Amygdala (tissue), 56 donors: ENCODE measurements around the gene AGTPBP1.
"Not testable (repeated sequence)": the region's sequence is repeated elsewhere in the genome, so short reads cannot be mapped to it uniquely, and the experiment has no call there.

Source experiments
- DNase-seq, 56 donors: peaks; one replicate each; lab custom pipeline; 2025; lab: John Stamatoyannopoulos, UW

The AGTPBP1 gene

DNA sequence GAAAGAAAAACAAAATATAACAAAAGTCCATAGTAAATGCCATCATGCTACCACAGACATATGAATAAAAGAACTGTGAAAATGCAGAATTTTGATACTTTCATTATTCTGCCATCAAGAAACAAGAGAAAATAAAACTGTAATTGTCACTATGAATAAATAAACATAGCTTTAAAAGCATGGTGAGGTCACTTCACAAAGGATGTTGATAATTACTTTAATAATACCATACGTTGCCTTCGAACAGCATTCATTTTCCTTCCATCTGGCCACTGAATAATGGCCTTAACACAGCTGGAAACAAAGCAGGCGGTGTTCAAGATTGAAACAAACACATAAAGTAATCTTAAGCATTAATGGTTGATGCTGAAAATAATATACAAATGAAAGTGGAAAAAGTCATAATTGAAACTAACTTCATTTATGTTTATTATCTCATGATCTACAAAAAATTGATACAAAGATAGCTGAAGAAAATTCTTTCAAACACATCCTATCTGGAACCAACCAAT lies 102.0 kb downstream of the AGTPBP1 start:
- no peak for DNase-seq

DNA sequence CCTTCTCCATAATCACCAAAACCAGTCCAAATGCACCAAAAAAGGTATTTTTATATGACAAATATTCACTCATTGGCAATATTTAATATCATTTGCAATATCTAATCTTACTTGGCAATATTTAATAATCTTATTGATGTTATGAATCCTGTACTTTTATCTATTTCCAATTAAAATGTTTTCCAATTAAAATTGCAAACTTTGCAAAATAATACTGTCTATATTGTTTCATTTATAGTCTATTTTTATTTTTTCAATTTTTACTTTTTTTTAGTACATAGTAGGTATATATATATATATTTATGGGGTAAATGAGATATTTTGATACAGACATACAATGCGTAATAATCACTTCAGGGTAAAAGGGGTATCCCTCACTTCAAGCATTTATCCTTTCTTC lies 109.9 kb downstream of the AGTPBP1 start:
- no peak for DNase-seq

DNA sequence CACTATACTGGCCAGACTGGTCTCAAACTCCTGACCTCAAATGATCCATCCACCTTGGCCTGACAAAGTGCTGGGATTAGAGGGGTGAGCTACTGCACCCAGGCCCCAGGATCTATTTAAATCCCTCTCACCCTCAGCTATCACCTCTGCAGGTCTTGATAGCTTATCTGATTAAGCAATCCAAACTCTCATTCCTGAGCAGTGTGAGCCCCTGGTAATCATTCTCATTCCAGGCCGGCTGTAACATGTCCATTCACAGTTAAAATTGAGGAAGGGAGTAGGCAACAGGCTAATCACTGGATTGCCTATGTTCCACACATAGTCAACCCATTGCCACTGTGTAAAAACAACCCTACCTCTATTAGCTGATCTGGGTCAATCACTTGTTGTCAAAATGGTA lies 111.1 kb downstream of the AGTPBP1 start:
- no peak for DNase-seq

DNA sequence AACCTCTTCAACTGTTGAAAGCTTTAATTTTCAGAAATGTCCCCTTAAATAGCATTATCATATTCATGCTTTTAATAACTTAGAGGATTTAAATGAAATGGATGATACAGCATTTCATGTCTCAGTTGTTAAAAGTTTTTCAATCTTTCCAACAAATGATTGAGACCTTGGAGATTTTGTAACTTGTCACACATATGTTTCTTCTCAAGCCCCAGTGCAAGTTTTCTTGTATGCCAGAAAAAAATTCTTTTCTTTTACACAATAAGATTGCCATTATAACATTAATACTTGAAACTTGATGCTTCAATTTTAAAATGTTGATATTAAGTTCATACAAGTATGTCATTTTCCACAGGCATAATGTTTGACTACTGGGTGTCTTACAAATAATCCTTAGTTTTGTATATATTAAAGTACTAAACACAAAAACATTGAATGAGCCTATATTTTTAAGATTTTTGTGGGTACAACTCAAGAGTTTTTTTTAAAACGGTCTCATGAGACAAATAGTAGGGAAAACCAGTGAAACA lies 124.5 kb downstream of the AGTPBP1 start:
- no peak for DNase-seq

DNA sequence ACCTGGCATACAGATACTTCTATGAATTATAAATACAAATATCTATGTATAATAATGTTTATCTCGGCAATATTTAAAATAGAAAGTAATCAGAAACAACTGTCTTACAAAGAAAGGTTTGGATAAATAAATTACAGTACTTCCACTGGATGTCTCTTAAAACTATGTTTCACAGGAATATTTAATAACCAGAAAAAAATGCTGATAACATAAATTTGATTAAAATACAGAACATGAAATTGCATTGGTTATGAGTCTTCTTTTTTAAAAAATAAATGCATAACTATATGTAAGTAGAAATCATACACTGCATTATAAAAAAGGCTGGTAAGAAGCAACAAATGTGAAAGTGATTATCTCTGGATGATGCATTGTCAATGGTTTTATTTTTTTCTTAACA lies 126.0 kb downstream of the AGTPBP1 start:
- no peak for DNase-seq

DNA sequence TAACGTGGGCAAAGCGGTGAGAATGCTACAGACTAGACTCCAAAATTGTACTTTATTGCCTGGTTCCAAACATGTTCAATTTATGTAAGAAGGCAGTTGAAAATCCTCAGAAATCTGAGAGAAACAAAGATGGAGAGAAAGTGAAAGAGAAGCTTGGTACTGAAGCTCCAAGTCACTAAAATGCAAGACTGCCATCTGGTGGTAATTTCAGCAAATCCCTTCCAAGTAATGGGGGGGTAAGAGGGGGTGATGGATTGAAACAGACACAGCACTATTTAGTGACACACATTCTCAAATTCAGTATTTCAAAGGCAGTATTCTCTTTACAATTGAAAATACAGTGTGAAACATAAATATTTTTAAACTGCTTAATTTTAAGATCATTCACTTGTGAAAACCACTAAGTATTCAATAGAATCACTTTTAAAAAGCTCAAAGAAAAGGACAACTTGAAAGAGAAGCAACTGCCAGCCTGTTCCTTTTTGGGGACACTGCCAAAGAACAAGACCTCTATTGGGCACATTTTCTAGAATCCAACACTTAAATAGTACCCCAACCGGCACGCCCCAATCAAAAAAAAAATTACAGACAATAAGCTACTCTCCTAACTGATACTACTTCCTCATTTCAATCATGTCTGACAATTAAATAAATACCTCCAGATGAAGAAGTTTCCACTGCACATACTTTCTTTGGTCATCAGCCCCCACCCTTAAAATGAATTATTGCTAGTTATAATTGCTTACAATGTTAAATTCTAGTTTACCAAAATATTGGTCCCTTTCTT lies 131.5 kb downstream of the AGTPBP1 start:
- peak in 25 of 56 donors; percentile 4 to 77 (median 37) for DNase-seq

DNA sequence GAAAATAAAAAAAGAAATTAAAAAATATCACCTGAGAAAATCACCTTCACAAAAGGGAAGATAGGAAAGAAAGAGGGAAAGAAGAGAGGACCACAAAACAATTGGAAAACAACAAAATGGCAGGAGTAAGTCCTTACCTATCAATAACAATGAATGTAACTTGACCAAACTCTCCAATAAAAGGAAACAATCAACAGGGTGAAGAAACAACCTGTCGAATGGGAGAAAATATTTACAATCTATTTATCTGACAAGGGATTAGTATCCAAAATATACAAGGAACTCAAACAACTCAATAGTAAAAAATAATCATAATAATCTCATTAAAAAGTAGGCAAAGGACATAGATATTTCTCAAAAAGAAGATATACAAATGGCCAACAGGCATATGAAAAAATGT lies 135.8 kb downstream of the AGTPBP1 start:
- DNase-seq, result no peak

DNA sequence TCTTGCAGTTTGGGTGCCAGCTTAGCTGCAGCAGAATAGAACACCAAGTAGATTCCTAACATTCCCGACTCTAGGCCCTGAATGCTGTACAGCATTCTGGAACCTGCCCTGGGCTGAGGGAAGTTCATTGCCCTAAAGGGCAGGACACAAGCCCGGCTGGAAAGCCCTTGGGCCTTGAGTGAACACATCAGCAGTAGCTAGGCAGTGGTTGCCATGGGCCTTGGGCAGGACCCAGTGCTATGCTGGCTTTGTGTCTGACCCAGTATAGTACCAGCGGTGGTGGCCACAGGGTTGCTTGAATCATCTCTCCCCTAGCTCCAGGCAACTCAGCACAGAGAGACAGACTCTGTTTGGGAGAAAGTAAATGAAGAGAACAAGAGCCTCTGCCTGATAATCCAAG lies 137.8 kb downstream of the AGTPBP1 start:
- no peak for DNase-seq

DNA sequence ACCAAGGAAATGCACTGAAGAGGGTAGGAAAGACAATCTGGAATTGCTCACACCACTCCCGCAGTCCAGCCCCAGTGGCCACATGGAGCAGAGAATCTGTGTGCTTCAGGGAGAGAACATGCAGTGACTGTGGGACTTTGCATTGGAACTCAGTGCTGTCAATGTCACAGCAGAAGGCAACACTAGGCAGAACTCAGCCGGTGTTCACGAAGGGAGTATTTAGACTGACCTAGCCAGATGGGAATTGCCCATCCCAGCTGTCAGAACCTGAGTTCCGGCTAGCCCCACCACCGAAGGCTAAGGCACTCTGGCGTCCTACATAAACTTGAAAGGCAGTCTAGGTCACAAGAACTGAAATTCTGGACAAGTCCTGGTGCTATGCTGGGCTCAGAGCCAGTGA lies 139.0 kb downstream of the AGTPBP1 start:
- no peak for DNase-seq

DNA sequence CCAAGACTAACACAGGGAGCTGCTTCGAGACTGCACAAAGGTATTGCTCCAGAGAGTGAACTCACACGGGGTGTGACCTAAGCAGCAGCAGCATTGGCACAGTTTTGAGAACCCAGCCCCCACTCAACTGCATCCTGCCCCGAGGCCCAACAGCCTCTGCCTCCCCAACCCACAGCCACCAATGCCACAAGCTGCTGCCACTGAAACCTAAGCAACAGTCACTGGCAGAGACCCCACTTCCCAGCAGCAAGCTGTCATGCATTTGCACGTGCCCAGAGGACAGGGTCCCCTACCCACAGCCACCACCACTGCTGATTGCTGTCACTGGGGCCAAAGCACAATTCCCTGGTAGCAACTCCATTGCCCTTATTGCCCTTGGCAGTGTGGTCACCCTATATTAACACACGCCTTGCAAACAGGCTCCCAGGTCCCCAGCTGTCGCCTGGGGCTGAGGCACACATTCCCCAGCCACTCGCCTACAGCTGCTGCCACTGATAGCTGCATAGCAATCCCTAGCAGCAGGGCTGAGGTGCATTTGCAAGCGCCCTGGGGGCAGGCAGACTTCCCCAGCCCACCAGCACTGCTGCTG lies 141.0 kb downstream of the AGTPBP1 start:
- no peak for DNase-seq

DNA sequence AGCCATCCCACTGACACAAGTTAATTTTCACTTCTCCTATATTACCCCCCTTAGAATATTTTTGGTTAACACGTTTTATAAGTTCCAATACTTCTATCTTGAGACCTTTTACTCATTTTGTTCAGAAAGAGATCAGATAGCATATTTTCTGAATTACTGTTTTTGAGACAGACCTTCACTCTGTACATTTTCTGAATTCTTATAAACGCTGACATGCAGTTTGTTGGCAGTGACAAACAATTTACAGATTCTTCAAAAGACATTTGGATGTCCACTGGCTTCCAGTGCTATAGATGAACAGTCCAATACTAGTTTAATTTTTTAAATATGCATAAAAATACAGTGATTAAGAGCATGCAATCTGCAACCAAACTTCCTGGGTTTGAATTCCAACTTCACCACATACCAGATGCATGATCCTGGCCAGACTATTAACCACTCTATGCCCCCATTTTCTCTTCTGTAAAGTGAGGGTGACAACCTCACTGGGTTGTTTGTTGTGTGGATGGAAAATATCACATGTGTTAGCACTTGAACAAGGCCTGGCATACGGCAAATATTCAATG lies 142.1 kb downstream of the AGTPBP1 start:
- DNase-seq, result no peak

DNA sequence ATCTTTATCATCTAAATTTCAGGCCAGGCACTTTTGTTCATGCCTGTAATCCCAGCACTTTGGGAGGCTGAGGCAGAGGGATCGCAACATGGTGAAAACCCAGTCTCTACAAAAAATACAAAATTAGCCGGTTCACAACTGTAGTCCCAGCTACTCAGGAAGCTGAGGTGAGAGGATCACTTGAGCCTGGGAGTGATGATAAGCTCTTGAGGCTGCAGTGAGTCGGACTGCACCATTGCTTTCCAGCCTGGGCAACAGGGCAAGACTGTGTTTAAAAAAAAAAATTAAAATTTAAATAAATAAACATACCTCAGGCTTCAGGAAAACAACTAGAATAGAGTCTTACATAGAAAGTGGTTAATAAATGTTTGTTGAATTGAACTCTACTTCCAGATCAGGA lies 147.4 kb downstream of the AGTPBP1 start:
- no peak for DNase-seq

DNA sequence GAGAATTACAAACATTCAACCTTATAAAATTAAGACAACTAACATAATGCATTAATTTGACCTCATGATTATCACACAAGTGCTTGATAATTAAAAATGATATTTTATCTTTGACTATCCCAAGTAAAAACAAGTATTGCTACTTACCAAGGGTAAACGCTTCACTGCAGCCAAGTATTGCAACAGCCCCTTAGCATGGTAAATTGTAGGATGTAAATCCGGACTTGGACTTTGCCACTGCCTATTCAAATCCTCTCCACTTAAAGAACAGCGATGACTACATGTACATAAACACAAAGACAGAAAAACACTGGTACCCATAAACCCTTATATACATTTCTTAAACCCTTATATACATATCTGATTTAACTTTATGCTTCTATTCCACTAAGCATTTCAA lies 155.1 kb downstream of the AGTPBP1 start:
- DNase-seq, result no peak

DNA sequence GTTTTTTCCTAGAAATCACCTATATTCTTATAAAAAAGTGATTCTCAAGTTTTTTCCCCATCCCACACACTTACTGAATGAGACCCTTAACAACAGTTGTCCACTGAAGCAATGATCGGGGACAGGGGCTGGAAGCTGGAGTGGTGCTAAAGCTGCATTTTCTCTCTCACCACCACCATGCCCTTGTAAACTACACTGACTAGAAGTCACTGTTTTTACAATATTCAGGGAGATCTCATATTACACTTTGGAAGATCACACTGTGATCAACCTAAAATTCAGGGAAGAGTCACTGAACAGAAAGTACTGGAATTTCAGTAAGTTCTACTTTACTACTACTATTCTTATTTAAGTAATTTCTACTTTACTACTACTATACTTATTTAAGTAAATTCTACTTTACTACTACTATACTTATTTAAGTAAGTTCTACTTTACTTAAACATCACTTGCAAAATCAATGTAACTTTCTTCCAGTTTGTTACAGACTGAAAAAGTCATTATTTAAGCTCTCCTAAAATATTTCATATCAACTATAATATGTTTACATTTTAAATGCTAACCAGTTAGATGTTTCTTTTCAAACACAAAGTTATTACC lies 164.3 kb downstream of the AGTPBP1 start:
- no peak for DNase-seq

DNA sequence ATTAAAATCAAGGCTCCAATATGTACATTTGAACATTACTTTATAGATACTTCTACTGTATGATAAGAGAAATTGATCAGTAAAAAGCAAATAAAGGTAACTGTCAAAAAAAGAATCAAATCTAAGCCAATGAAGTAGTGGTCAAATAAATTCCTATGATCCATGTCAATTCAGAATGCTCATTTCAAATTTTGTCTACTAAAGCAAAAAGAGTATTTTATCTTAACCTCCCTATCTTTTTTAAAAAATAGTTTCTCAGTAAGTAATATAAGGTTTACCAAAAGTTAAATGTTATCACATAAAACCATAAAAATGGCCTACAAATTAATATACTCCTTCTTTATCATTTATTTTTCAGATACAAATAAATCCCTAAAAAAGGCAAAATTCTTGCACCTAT lies 165.9 kb downstream of the AGTPBP1 start:
- no peak for DNase-seq

DNA sequence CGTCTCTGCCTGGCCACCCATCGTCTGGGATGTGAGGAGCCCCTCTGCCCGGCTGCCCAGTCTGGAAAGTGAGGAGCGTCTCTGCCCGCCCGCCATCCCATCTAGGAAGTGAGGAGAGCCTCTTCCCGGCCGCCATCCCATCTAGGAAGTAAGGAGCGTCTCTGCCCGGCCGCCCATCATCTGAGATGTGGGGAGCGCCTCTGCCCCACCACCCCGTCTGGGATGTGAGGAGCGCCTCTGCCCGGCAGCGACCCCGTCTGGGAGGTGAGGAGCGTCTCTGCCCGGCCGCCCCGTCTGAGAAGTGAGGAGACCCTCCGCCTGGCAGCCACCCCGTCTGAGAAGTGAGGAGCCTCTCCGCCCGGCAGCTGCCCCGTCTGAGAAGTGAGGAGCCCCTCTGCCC lies 168.2 kb downstream of the AGTPBP1 start:
- DNase-seq, result not testable (repeated sequence)

DNA sequence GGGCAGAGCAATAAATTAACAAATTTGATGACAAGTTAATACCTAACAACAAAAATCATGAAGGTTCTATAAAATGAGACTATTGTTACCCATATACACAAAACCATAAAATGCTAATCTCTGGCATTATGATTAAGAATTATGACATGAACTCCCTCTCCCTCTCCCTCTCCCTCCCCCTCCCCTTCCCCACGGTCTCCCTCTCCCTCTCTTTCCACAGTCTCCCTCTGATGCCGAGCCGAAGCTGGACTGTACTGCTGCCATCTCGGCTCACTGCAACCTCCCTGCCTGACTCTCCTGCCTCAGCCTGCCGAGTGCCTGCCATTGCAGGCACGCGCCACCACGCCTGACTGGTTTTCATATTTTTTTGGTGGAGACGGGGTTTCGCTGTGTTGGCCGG lies 168.8 kb downstream of the AGTPBP1 start:
- DNase-seq, result not testable (repeated sequence)

DNA sequence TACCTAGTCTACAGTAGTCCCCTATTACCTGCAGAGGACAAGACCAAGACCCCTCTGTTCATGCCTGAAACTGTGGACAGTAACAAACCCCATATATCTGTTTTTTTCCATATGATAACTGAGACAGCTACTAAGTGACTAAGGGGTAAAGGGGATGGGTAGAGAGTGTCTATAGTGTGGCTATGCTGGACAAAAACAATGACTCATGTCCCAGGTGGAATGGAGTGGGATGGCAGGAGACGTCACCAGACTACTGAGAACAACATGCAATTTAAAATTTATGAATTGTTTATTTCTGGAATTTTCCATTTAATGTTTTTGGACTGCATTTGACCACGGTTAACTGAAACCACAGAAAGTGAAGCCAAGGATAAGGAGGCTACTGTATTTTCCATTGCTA lies 171.8 kb downstream of the AGTPBP1 start:
- DNase-seq, result peak in 1 of 56 donors; percentile 3

DNA sequence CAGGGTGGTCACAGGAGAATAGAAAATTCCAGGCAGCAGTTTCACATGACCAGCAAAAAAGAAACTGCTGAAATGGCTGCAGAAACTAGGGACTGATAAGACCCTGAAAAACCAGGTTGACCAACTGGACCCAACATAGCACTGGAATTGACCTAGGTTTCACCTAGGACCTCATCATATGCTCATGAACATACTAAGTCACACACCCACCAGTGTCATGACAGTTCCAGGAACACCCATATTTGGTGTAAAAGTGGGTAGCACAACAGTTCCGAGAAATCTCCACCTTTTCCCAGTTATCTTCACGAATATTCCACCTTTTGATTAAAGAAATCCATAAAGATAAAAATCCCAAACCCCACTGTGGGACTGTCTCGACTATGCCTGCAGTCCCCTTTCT lies 182.2 kb downstream of the AGTPBP1 start:
- no peak for DNase-seq

DNA sequence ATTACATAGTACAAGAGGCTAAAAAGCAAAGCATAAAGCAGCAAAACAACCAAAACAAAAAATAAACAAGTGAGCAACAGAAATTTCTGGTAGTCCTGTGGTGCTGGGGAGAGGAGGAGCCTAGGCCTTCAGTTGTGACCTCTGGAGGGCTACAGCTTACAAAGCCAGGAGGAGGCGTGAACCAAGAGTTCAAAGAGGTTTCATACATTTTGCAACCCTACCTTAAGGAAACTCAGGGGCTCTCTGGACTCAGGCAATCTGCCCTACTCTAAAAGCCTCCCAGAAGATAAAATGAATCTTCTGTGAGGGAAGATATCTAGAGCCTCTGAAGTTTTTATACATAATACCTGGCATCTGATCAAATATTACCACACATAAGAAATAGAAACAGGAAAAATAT lies 187.4 kb downstream of the AGTPBP1 start:
- no peak for DNase-seq

DNA sequence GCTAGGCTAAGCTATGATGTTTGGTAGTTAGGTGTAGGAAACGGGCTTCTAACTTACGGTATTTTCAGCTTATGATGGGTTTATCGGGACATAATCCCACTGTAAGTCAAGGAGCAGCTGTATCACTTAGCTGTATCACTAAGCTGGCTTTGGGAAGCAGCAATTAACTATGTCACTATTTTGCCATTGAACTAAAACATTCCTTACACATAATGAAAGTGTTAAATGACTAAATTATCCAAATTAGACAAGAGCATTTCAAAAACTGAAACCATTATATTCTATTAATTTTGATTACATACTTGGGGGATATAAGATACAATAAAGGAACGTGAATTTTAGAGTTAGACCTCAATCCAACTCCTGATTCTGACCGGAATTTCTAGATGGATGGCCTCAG lies 188.3 kb downstream of the AGTPBP1 start:
- no peak for DNase-seq
